Breast epithelium (tissue), 4 donors: ENCODE data around the gene HAND1. TPM values are rescaled to one million over a fixed set of nuclear protein-coding genes. Genes with fewer than 3 reads are reported as not detected.

Source experiments
- DNase-seq, 2 donors: peaks; one replicate each; pipeline ENCODE4 v3.0.0-alpha.2; 2019; ENCODE audit warnings: low spot score in 2 of 2
- H3K27ac ChIP-seq, 2 donors: fragments of 200-600 bp; sonication (generic) in 1 of 2; one replicate each; pipeline ENCODE4 v1.5.1; 2016 to 2019; ENCODE audit warnings: mild to moderate bottlenecking in 1 of 2
- H3K27me3 ChIP-seq, 2 donors: fragments of 200-600 bp; sonication (generic) in 1 of 2; one replicate each; pipeline versions ENCODE4 v1.5.1 to v1.6.0; 2017 to 2019; ENCODE audit warnings: control low read depth in 1 of 2, mild to moderate bottlenecking in 1 of 2
- H3K36me3 ChIP-seq: fragments of 200-600 bp; one replicate; pipeline ENCODE4 v1.5.1; 2019
- H3K4me1 ChIP-seq, 2 donors: fragments of 200-600 bp; sonication (generic); one replicate each; pipeline ENCODE4 v1.5.1; 2016 to 2019; ENCODE audit warnings: control low read depth in 1 of 2
- H3K4me3 ChIP-seq, 3 donors: fragments of 200-600 bp; sonication (generic); 1 replicate in 2 of 3; 2 replicates in 1 of 3; pipeline ENCODE4 v1.5.1; 2016 to 2019; ENCODE audit warnings: mild to moderate bottlenecking in 3 of 3, moderate library complexity in 2 of 3
- H3K9me3 ChIP-seq, 2 donors: fragments of 200-600 bp; sonication (generic) in 1 of 2; one replicate each; pipeline ENCODE4 v1.5.1; 2016 to 2019; ENCODE audit warnings: control low read depth in 1 of 2
- POLR2A ChIP-seq: fragments of 450-650 bp; IDR thresholded peaks from one replicate; pipeline ENCODE4 v1.6.1; 2016; ENCODE audit warnings: antibody characterized with exemption, mild to moderate bottlenecking, moderate library complexity
- POLR2AphosphoS5 ChIP-seq, 3 donors: sonication (generic); formaldehyde crosslinking; IDR thresholded peaks; one replicate each; pipeline ENCODE4 v1.6.1; 2017; ENCODE audit warnings: antibody characterized with exemption in 3 of 3
- intact Hi-C: fragments of 100-400 bp; cut with DNase I; formaldehyde crosslinking; loops from one replicate; pipeline ENCODE4 v1.15.1; 2023; ENCODE audit warnings: low total_unique reads
- total RNA-seq, 3 donors: library from RNA; depleted of rRNA; stranded (reverse); fragments of >200 nt; gene quantifications; one replicate each; pipeline ENCODE4 v1.1.0, GENCODE V29; 2016
- TF ChIP-seq, protein P1 (sequence below), 3 donors: fragments of 450-650 bp; IDR thresholded peaks; one replicate each; pipeline ENCODE4 v1.5.1; 2016 to 2017; ENCODE audit warnings: antibody characterized with exemption in 3 of 3, mild to moderate bottlenecking in 3 of 3, moderate library complexity in 3 of 3

HAND1 gene
- total RNA-seq, 3 donors from 2014 or later, result 0.16 to 0.59 TPM; not detected in 1

DNA sequence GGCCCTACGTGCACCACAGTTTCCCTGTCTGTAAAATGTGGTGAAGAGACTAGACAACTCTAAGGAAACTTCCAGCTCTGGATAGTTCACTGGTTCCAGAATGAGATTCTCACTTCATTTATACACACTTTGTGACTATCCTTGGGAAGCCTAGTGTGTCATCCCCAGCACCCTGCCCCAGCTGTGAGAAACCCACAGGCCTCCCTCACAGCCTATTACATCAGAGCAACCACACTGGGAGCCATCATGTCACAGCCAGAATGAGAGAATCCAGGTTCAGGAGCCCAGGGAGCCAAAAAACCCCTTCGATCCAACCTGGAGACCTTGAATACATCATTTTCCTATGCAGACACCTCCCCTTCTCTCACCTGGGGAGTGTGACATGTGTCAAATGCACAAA, 21.0 kb upstream of the HAND1 start:
- H3K27me3 ChIP-seq, result peaks cover 0 to 7% of the 10 kb centered on the region in 2 donors
- DNase-seq, result no peak
- no peak for TF ChIP-seq POLR2AphosphoS5 (IDR thresholded peaks at IDR 0.05)
- TF ChIP-seq POLR2A, result no peak
- TF ChIP-seq, protein P1, sequence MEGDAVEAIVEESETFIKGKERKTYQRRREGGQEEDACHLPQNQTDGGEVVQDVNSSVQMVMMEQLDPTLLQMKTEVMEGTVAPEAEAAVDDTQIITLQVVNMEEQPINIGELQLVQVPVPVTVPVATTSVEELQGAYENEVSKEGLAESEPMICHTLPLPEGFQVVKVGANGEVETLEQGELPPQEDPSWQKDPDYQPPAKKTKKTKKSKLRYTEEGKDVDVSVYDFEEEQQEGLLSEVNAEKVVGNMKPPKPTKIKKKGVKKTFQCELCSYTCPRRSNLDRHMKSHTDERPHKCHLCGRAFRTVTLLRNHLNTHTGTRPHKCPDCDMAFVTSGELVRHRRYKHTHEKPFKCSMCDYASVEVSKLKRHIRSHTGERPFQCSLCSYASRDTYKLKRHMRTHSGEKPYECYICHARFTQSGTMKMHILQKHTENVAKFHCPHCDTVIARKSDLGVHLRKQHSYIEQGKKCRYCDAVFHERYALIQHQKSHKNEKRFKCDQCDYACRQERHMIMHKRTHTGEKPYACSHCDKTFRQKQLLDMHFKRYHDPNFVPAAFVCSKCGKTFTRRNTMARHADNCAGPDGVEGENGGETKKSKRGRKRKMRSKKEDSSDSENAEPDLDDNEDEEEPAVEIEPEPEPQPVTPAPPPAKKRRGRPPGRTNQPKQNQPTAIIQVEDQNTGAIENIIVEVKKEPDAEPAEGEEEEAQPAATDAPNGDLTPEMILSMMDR (IDR thresholded peaks at IDR 0.05), result no peak
- no peaks in the 10 kb centered on the region for H3K36me3 ChIP-seq
- H3K4me1 ChIP-seq, result no peaks in the 10 kb centered on the region
- H3K27ac ChIP-seq, result no peak overlapping the region
- intact Hi-C loops, result no loop called here
- no peaks in the 10 kb centered on the region for H3K9me3 ChIP-seq
- H3K4me3 ChIP-seq, result no peak overlapping the region

- Histone ChIP-seq H3K27ac (no peak overlapping the region), H3K4me1 (no peaks in the 10 kb centered on the region), H3K9me3 (no peaks in the 10 kb centered on the region), H3K4me3 (no peak overlapping the region), H3K36me3 (no peaks in the 10 kb centered on the region), H3K27me3 (peaks cover 0 to 8% of the 10 kb centered on the region in 2 donors)
- DNase-seq, result no peak
- TF ChIP-seq, protein P1 (IDR thresholded peaks at IDR 0.05), result no peak
- TF ChIP-seq POLR2A (no peak), POLR2AphosphoS5 (IDR thresholded peaks at IDR 0.05) (no peak)
- intact Hi-C loops, result no loop called here
Measured at GRCh38 chr5:154498591-154498990, 20.6 kb upstream of the HAND1 start.

GRCh38 chr5:154494036-154494435, 16.0 kb upstream of the HAND1 start:
- H3K27ac ChIP-seq, result no peak overlapping the region
- peaks cover 0 to 33% of the 10 kb centered on the region in 2 donors for H3K27me3 ChIP-seq
- no peaks in the 10 kb centered on the region for H3K4me1 ChIP-seq
- no peak overlapping the region for H3K4me3 ChIP-seq
- DNase-seq, result no peak
- intact Hi-C loops, result no loop called here
- H3K9me3 ChIP-seq, result no peaks in the 10 kb centered on the region
- TF ChIP-seq POLR2AphosphoS5 (IDR thresholded peaks at IDR 0.05) (no peak), POLR2A (no peak)
- TF ChIP-seq, protein P1 (IDR thresholded peaks at IDR 0.05), result no peak
- no peaks in the 10 kb centered on the region for H3K36me3 ChIP-seq

GRCh38 chr5:154493274-154493673, 15.2 kb upstream of the HAND1 start:
- H3K27ac ChIP-seq, result no peak overlapping the region
- no peaks in the 10 kb centered on the region for H3K4me1 ChIP-seq
- H3K36me3 ChIP-seq, result no peaks in the 10 kb centered on the region
- peaks cover 0 to 40% of the 10 kb centered on the region in 2 donors for H3K27me3 ChIP-seq
- no peaks in the 10 kb centered on the region for H3K9me3 ChIP-seq
- DNase-seq, result no peak
- H3K4me3 ChIP-seq, result no peak overlapping the region
- TF ChIP-seq POLR2AphosphoS5 (IDR thresholded peaks at IDR 0.05) (no peak), POLR2A (no peak)
- TF ChIP-seq, protein P1 (IDR thresholded peaks at IDR 0.05), result no peak
- intact Hi-C loops, result no loop called here

- no peaks in the 10 kb centered on the region for H3K36me3 ChIP-seq
- no peak overlapping the region for H3K27ac ChIP-seq
- intact Hi-C loops, result no loop called here
- H3K27me3 ChIP-seq, result peaks cover 0 to 53% of the 10 kb centered on the region in 2 donors
- no peak overlapping the region for H3K4me3 ChIP-seq
- no peak for DNase-seq
- no peaks in the 10 kb centered on the region for H3K9me3 ChIP-seq
- H3K4me1 ChIP-seq, result no peaks in the 10 kb centered on the region
- TF ChIP-seq POLR2A, result no peak
Measured at GRCh38 chr5:154491941-154492340, 13.9 kb upstream of the HAND1 start.

GRCh38 chr5:154487541-154487940, 9.5 kb upstream of the HAND1 start:
- Histone ChIP-seq H3K27ac (no peak overlapping the region), H3K4me3 (no peak overlapping the region), H3K4me1 (no peaks in the 10 kb centered on the region), H3K9me3 (no peaks in the 10 kb centered on the region), H3K27me3 (peaks cover 0 to 81% of the 10 kb centered on the region in 2 donors), H3K36me3 (no peaks in the 10 kb centered on the region)
- intact Hi-C loops, result no loop called here
- TF ChIP-seq POLR2A (no peak), POLR2AphosphoS5 (IDR thresholded peaks at IDR 0.05) (no peak)
- TF ChIP-seq, protein P1 (IDR thresholded peaks at IDR 0.05), result no peak
- no peak for DNase-seq
